H9 (cell line): ENCODE data around the gene ZNF695. TPM values are rescaled to one million over a fixed set of nuclear protein-coding genes. Genes with fewer than 3 reads are reported as not detected.

ENCODE experiments used
- DNase-seq: peaks from one replicate; pipeline ENCODE4 v3.0.0-alpha.2; 2017
- H2AFZ ChIP-seq: one replicate; pipeline ENCODE4 v1.6.1; 2013; ENCODE audit warnings: mild to moderate bottlenecking, low read length, control low read depth, moderate library complexity
- H2AK5ac ChIP-seq: 2 replicates; pipeline ENCODE4 v1.6.1; 2013; ENCODE audit warnings: low read length, control low read depth, mixed read lengths; ENCODE audit not compliant: insufficient read length
- H2BK120ac ChIP-seq: one replicate; pipeline ENCODE4 v1.6.1; 2013; ENCODE audit warnings: low read depth, mild to moderate bottlenecking, low read length, control low read depth, inconsistent platforms; ENCODE audit not compliant: poor library complexity, severe bottlenecking
- H2BK12ac ChIP-seq: 2 replicates; pipeline ENCODE4 v1.6.1; 2013; ENCODE audit warnings: low read length, control low read depth, mixed read lengths, low read depth; ENCODE audit not compliant: insufficient read length
- H2BK15ac ChIP-seq: 2 replicates; pipeline ENCODE4 v1.6.1; 2013; ENCODE audit warnings: low read depth, low read length, control low read depth
- H2BK20ac ChIP-seq: one replicate; pipeline ENCODE4 v1.6.1; 2013; ENCODE audit warnings: low read depth, mild to moderate bottlenecking, low read length, control low read depth, inconsistent platforms; ENCODE audit not compliant: poor library complexity, severe bottlenecking
- H2BK5ac ChIP-seq: 2 replicates; pipeline ENCODE4 v1.6.1; 2013; ENCODE audit warnings: low read length, control low read depth, mixed read lengths; ENCODE audit not compliant: insufficient read length
- H3K14ac ChIP-seq: 2 replicates; pipeline ENCODE4 v1.6.1; 2013; ENCODE audit warnings: low read length, control low read depth; ENCODE audit not compliant: insufficient read depth
- H3K18ac ChIP-seq: 2 replicates; pipeline ENCODE4 v1.6.1; 2013; ENCODE audit warnings: low read depth, mild to moderate bottlenecking, mixed read lengths, low read length, control low read depth; ENCODE audit not compliant: insufficient read length
- H3K23ac ChIP-seq: 2 replicates; pipeline ENCODE4 v1.6.1; 2013; ENCODE audit warnings: low read length, control low read depth, mixed read lengths, low read depth; ENCODE audit not compliant: insufficient read length
- H3K23me2 ChIP-seq: 2 replicates; pipeline ENCODE4 v1.6.1; 2013; ENCODE audit warnings: low read depth, mild to moderate bottlenecking, mixed read lengths, low read length, control low read depth; ENCODE audit not compliant: insufficient read length, poor library complexity, severe bottlenecking
- H3K27ac ChIP-seq: 2 replicates; pipeline ENCODE4 v1.5.1; 2013; ENCODE audit warnings: low read length, control low read depth, mixed read lengths, low read depth; ENCODE audit not compliant: insufficient read length
- H3K27me3 ChIP-seq: 2 replicates; pipeline ENCODE4 v1.6.1; 2013; ENCODE audit warnings: low read length, control low read depth, inconsistent platforms; ENCODE audit not compliant: insufficient read depth
- H3K4ac ChIP-seq: 2 replicates; pipeline ENCODE4 v1.6.1; 2013; ENCODE audit warnings: low read depth, mild to moderate bottlenecking, control low read depth, inconsistent platforms, low read length, moderate library complexity
- H3K4me1 ChIP-seq: 2 replicates; pipeline ENCODE4 v1.6.1; 2013; ENCODE audit warnings: low read length, control low read depth, inconsistent platforms; ENCODE audit not compliant: insufficient read depth
- H3K4me2 ChIP-seq: 2 replicates; pipeline ENCODE4 v1.6.1; 2013; ENCODE audit warnings: low read length, control low read depth, mixed read lengths; ENCODE audit not compliant: insufficient read length, insufficient read depth
- H3K56ac ChIP-seq: 2 replicates; pipeline ENCODE4 v1.6.1; 2013; ENCODE audit warnings: low read depth, mild to moderate bottlenecking, mixed read lengths, low read length, control low read depth; ENCODE audit not compliant: insufficient read length
- H3K79me1 ChIP-seq: 2 replicates; pipeline ENCODE4 v1.6.1; 2013; ENCODE audit warnings: low read depth, mild to moderate bottlenecking, moderate library complexity, low read length, control low read depth, inconsistent platforms; ENCODE audit not compliant: insufficient read depth, poor library complexity, severe bottlenecking
- H3K79me2 ChIP-seq: 2 replicates; pipeline ENCODE4 v1.6.1; 2013; ENCODE audit warnings: low read length, control low read depth, inconsistent platforms; ENCODE audit not compliant: insufficient read depth
- H3K9ac ChIP-seq: 2 replicates; pipeline ENCODE4 v1.6.1; 2013; ENCODE audit warnings: low read length, control low read depth, mixed read lengths; ENCODE audit not compliant: insufficient read length; ENCODE audit errors: extremely low read depth
- H3K9me3 ChIP-seq: one replicate; pipeline ENCODE4 v1.6.1; 2013; ENCODE audit warnings: low read depth, low read length, inconsistent platforms; ENCODE audit not compliant: control insufficient read depth
- H3T11ph ChIP-seq: one replicate; pipeline ENCODE4 v1.6.1; 2013; ENCODE audit warnings: mild to moderate bottlenecking, low read length, control low read depth, inconsistent platforms
- H4K20me1 ChIP-seq: one replicate; pipeline ENCODE4 v1.6.1; 2013; ENCODE audit not compliant: control insufficient read depth, insufficient read length, insufficient read depth
- H4K5ac ChIP-seq: 2 replicates; pipeline ENCODE4 v1.6.1; 2013; ENCODE audit warnings: low read depth, mild to moderate bottlenecking, mixed read lengths, low read length, control low read depth; ENCODE audit not compliant: insufficient read length
- H4K8ac ChIP-seq: replicated peaks from 2 replicates; pipeline ENCODE4 v1.6.1; 2013; ENCODE audit warnings: low read length, control low read depth, mixed read lengths, low read depth; ENCODE audit not compliant: insufficient read length
- H4K91ac ChIP-seq: 2 replicates; pipeline ENCODE4 v1.6.1; 2013; ENCODE audit warnings: low read depth, mild to moderate bottlenecking, moderate library complexity, mixed read lengths, low read length, control low read depth; ENCODE audit not compliant: insufficient read length
- H3K27ac Mint-ChIP-seq, 3 experiments: 2 replicates in 2 of 3; 3 replicates in 1 of 3; pipeline ENCODE4 v1.8.0; 2020 to 2021; ENCODE audit warnings: mixed read lengths in 3 of 3, mild to moderate bottlenecking in 1 of 3, moderate library complexity in 1 of 3
- H3K27me3 Mint-ChIP-seq: 2 replicates; pipeline ENCODE4 v1.8.0; 2021; ENCODE audit warnings: low read depth, mild to moderate bottlenecking, moderate library complexity, mixed read lengths
- H3K36me3 Mint-ChIP-seq, 3 experiments: 2 replicates in 2 of 3; 3 replicates in 1 of 3; pipeline ENCODE4 v1.8.0; 2020 to 2021; ENCODE audit warnings: low read depth in 3 of 3, mixed read lengths in 3 of 3; ENCODE audit not compliant: insufficient read depth in 1 of 3
- H3K4me1 Mint-ChIP-seq, 2 experiments: 2 replicates each; pipeline ENCODE4 v1.8.0; 2020; ENCODE audit warnings: mixed read lengths in 2 of 2
- H3K4me3 Mint-ChIP-seq, 2 experiments: 2 replicates in 1 of 2; 3 replicates in 1 of 2; pipeline ENCODE4 v1.8.0; 2020 to 2021; ENCODE audit warnings: mild to moderate bottlenecking in 2 of 2, mixed read lengths in 2 of 2, moderate library complexity in 1 of 2
- H3K9me3 Mint-ChIP-seq, 2 experiments: 2 replicates in 1 of 2; 3 replicates in 1 of 2; pipeline ENCODE4 v1.8.0; 2020; ENCODE audit warnings: mild to moderate bottlenecking in 2 of 2, mixed read lengths in 2 of 2, moderate library complexity in 1 of 2
- WGBS: extraction: QIAGEN DNeasy Blood & Tissue Kit; methylation state at CpG from one replicate; pipeline ENCODE4 v1.1.7; 2013; ENCODE audit warnings: missing lambda C conversion rate, low lambda C conversion rate, mixed read lengths; ENCODE audit not compliant: insufficient read length; ENCODE audit errors: extremely low coverage; 5-methylcytosine and 5-hydroxymethylcytosine counted together
- total RNA-seq: library from RNA; stranded (reverse); gene quantifications from 2 replicates; pipeline ENCODE4 v1.2.1, GENCODE V29; 2021
- TF ChIP-seq, protein P1 (sequence below): fragments of 200-600 bp; sonication (generic); conservative IDR thresholded peaks from 3 replicates; pipeline ENCODE4 v1.8.0; 2021; ENCODE audit warnings: antibody characterized with exemption, mild to moderate bottlenecking

Gene ZNF695
- total RNA-seq, 1 experiment from 2014 or later, result 22.3 TPM

DNA sequence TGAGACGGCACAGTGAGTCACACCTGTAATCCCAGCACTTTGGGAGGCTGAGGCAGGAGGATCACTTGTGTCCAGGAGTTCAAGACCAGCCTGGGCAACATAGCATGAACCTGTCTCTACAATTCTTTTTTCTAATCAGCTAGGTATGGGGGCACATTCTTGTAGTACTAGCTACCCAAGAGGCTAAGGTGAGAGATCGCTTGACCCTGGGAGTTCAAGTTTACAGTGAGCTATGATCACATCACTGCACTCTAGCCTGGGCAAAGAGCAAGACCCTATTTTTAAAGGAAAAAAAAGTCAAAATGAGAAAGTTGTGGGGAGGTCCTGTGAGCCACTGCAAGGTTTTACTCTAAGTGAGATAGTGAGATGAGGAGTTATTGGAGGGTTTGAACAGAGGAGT is 41.4 kb downstream of the ZNF695 start:
- H3K79me1 ChIP-seq, result peaks cover 2% of the 10 kb centered on the region
- no peak overlapping the region for H3K14ac ChIP-seq
- H4K5ac ChIP-seq, result no peak overlapping the region
- no peak overlapping the region for H2AK5ac ChIP-seq
- no peak overlapping the region for H2AFZ ChIP-seq
- Mint-ChIP-seq H3K27ac (no peak overlapping the region), H3K27me3 (no peaks in the 10 kb centered on the region; the same call in 1 of the 2 replicates), H3K9me3 (peaks cover 43 to 46% of the 10 kb centered on the region in 2 experiments), H3K4me3 (no peak overlapping the region), H3K36me3 (peaks cover 73 to 80% (median 74%) of the 10 kb centered on the region in 3 experiments), H3K4me1 (peaks cover 4% of the 10 kb centered on the region in 2 experiments)
- no peaks in the 10 kb centered on the region for H3K27me3 ChIP-seq
- no peak for DNase-seq
- H3K4me2 ChIP-seq, result no peak overlapping the region
- no peak overlapping the region for H2BK15ac ChIP-seq
- no peak overlapping the region for H3K9ac ChIP-seq
- H2BK12ac ChIP-seq, result no peak overlapping the region
- H3K56ac ChIP-seq, result no peak overlapping the region
- WGBS, result no CpG with 5 or more reads among the region's 2 CpGs
- H3K9me3 ChIP-seq, result peaks cover 14% of the 10 kb centered on the region
- H3K23ac ChIP-seq, result no peak overlapping the region
- H4K20me1 ChIP-seq, result no peaks in the 10 kb centered on the region
- no peak overlapping the region for H3K18ac ChIP-seq
- TF ChIP-seq, protein P1, sequence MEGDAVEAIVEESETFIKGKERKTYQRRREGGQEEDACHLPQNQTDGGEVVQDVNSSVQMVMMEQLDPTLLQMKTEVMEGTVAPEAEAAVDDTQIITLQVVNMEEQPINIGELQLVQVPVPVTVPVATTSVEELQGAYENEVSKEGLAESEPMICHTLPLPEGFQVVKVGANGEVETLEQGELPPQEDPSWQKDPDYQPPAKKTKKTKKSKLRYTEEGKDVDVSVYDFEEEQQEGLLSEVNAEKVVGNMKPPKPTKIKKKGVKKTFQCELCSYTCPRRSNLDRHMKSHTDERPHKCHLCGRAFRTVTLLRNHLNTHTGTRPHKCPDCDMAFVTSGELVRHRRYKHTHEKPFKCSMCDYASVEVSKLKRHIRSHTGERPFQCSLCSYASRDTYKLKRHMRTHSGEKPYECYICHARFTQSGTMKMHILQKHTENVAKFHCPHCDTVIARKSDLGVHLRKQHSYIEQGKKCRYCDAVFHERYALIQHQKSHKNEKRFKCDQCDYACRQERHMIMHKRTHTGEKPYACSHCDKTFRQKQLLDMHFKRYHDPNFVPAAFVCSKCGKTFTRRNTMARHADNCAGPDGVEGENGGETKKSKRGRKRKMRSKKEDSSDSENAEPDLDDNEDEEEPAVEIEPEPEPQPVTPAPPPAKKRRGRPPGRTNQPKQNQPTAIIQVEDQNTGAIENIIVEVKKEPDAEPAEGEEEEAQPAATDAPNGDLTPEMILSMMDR, result no peak
- no peak overlapping the region for H2BK20ac ChIP-seq
- H3K4me1 ChIP-seq, result no peaks in the 10 kb centered on the region
- H2BK5ac ChIP-seq, result no peak overlapping the region
- H4K8ac ChIP-seq, result no peak overlapping the region
- no peak overlapping the region for H3K27ac ChIP-seq
- no peak overlapping the region for H4K91ac ChIP-seq
- H3K4ac ChIP-seq, result no peak overlapping the region
- H3K23me2 ChIP-seq, result no peaks in the 10 kb centered on the region
- no peaks in the 10 kb centered on the region for H3K79me2 ChIP-seq
- no peak overlapping the region for H3T11ph ChIP-seq
- H2BK120ac ChIP-seq, result no peak overlapping the region
